BE2C (cell line): ENCODE measurements around the gene KIZ.
A peak's percentile ranks its signal among the peaks of the same experiment; 100 is the strongest.

Source experiments
- DNase-seq: peaks from one replicate; pipeline ENCODE4 v3.0.0-alpha.2; 2020
- H3K27me3 ChIP-seq: fragments of 250-450 bp; sonication (Bioruptor Pico); 2 replicates; pipeline ENCODE4 v1.5.1; 2020; ENCODE audit warnings: mild to moderate bottlenecking
- H3K36me3 ChIP-seq: fragments of 250-450 bp; sonication (Bioruptor Pico); 2 replicates; pipeline ENCODE4 v1.5.1; 2020; ENCODE audit warnings: mild to moderate bottlenecking
- H3K4me1 ChIP-seq: fragments of 250-450 bp; sonication (Bioruptor Pico); 2 replicates; pipeline ENCODE4 v1.5.1; 2020
- H3K4me3 ChIP-seq: 2 replicates; pipeline ENCODE4 v1.5.1; 2011; ENCODE audit warnings: low read depth, low read length
- H3K9me3 ChIP-seq: fragments of 250-450 bp; sonication (Bioruptor Pico); 2 replicates; pipeline ENCODE4 v1.5.1; 2020
- CTCF ChIP-seq: IDR thresholded peaks from 2 replicates; pipeline ENCODE4 v1.5.1; 2012; ENCODE audit warnings: mild to moderate bottlenecking, low read depth, low read length

KIZ gene

GRCh38 chr20:21089391-21089790 lies 36.5 kb upstream of the KIZ start:
- Histone ChIP-seq H3K4me3 (no peak overlapping the region), H3K4me1 (no peaks in the 10 kb centered on the region), H3K9me3 (no peaks in the 10 kb centered on the region), H3K36me3 (no peaks in the 10 kb centered on the region), H3K27me3 (no peaks in the 10 kb centered on the region)
- TF ChIP-seq CTCF = no peak
- DNase-seq = no peak

GRCh38 chr20:21090111-21090618 lies 35.7 kb upstream of the KIZ start:
- Histone ChIP-seq H3K36me3 (no peaks in the 10 kb centered on the region), H3K4me1 (no peaks in the 10 kb centered on the region), H3K9me3 (no peaks in the 10 kb centered on the region), H3K27me3 (no peaks in the 10 kb centered on the region), H3K4me3 (no peak overlapping the region)
- no peak for DNase-seq
- no peak for TF ChIP-seq CTCF

- H3K4me3 ChIP-seq = no peak overlapping the region
- DNase-seq = no peak
- no peaks in the 10 kb centered on the region for H3K4me1 ChIP-seq
- no peak for TF ChIP-seq CTCF
- H3K9me3 ChIP-seq = no peaks in the 10 kb centered on the region
- H3K36me3 ChIP-seq = no peaks in the 10 kb centered on the region
- no peaks in the 10 kb centered on the region for H3K27me3 ChIP-seq
Observed at GRCh38 chr20:21090721-21091120, 35.2 kb upstream of the KIZ start.

- H3K27me3 ChIP-seq = no peaks in the 10 kb centered on the region
- no peaks in the 10 kb centered on the region for H3K9me3 ChIP-seq
- H3K36me3 ChIP-seq = no peaks in the 10 kb centered on the region
- DNase-seq = no peak
- peaks cover 4% of the 10 kb centered on the region; the same call in 1 of the 2 replicates for H3K4me1 ChIP-seq
- no peak for TF ChIP-seq CTCF
- no peak overlapping the region for H3K4me3 ChIP-seq
Observed at GRCh38 chr20:21092806-21093205, 33.1 kb upstream of the KIZ start.

- H3K36me3 ChIP-seq = no peaks in the 10 kb centered on the region
- H3K4me1 ChIP-seq = peaks cover 4% of the 10 kb centered on the region; the same call in 1 of the 2 replicates
- peak; percentile 67 for DNase-seq
- H3K4me3 ChIP-seq = peak overlapping the region; percentile 14; the same call in 1 of the 2 replicates
- H3K9me3 ChIP-seq = no peaks in the 10 kb centered on the region
- TF ChIP-seq CTCF = no peak
- H3K27me3 ChIP-seq = peaks cover 7% of the 10 kb centered on the region; the same call in 1 of the 2 replicates
Observed at GRCh38 chr20:21096321-21097043, 29.4 kb upstream of the KIZ start.

- peaks cover 4% of the 10 kb centered on the region; the same call in 1 of the 2 replicates for H3K4me1 ChIP-seq
- peak; percentile 78 for DNase-seq
Observed at GRCh38 chr20:21099751-21100577, 25.9 kb upstream of the KIZ start.

More at GRCh38 chr20:21099751-21100577, 25.9 kb upstream of the KIZ start:
- TF ChIP-seq CTCF = no peak
- Histone ChIP-seq H3K4me3 (peak overlapping the region; percentile 71), H3K27me3 (peaks cover 7% of the 10 kb centered on the region; the same call in 1 of the 2 replicates), H3K9me3 (no peaks in the 10 kb centered on the region), H3K36me3 (no peaks in the 10 kb centered on the region)
